HEK293T (cell line): ENCODE data around the gene GTF3C2.

ENCODE experiments used
- ARNT ChIP-seq: fragments of 450-650 bp; IDR thresholded peaks from 2 replicates; pipeline ENCODE4 v1.6.1; 2017; ENCODE audit warnings: mild to moderate bottlenecking
- BHLHE40 ChIP-seq: fragments of 450-650 bp; IDR thresholded peaks from 2 replicates; pipeline ENCODE4 v1.6.1; 2016; ENCODE audit warnings: mild to moderate bottlenecking, moderate library complexity, borderline replicate concordance
- CTBP1 ChIP-seq: fragments of 450-650 bp; IDR thresholded peaks from 2 replicates; pipeline ENCODE4 v1.6.1; 2016; ENCODE audit warnings: borderline replicate concordance
- FOXA1 ChIP-seq: fragments of 450-650 bp; IDR thresholded peaks from 2 replicates; pipeline ENCODE4 v1.6.1; 2016; ENCODE audit warnings: mild to moderate bottlenecking
- FOXK2 ChIP-seq: fragments of 450-650 bp; IDR thresholded peaks from 2 replicates; pipeline ENCODE4 v1.6.1; 2016; ENCODE audit warnings: mild to moderate bottlenecking
- FOXM1 ChIP-seq: fragments of 450-650 bp; IDR thresholded peaks from 2 replicates; pipeline ENCODE4 v1.6.1; 2017; ENCODE audit warnings: mild to moderate bottlenecking, borderline replicate concordance
- L3MBTL2 ChIP-seq: fragments of 450-650 bp; conservative IDR thresholded peaks from 2 replicates; pipeline ENCODE4 v1.6.1; 2016; ENCODE audit warnings: mild to moderate bottlenecking
- LEF1 ChIP-seq: fragments of 450-650 bp; IDR thresholded peaks from 2 replicates; pipeline ENCODE4 v1.6.1; 2017; ENCODE audit warnings: mild to moderate bottlenecking, borderline replicate concordance
- NFRKB ChIP-seq: fragments of 450-650 bp; IDR thresholded peaks from 2 replicates; pipeline ENCODE4 v1.6.1; 2016; ENCODE audit warnings: mild to moderate bottlenecking, moderate library complexity
- PKNOX1 ChIP-seq: fragments of 450-650 bp; IDR thresholded peaks from 2 replicates; pipeline ENCODE4 v1.6.1; 2016
- SP1 ChIP-seq: fragments of 450-650 bp; IDR thresholded peaks from 2 replicates; pipeline ENCODE4 v1.6.1; 2017
- SUZ12 ChIP-seq: fragments of 450-650 bp; IDR thresholded peaks from 2 replicates; pipeline ENCODE4 v1.6.1; 2016; ENCODE audit warnings: mild to moderate bottlenecking
- TARDBP ChIP-seq: fragments of 450-650 bp; IDR thresholded peaks from 2 replicates; pipeline ENCODE4 v1.6.1; 2016
- ZNF384 ChIP-seq: fragments of 450-650 bp; IDR thresholded peaks from 2 replicates; pipeline ENCODE4 v1.6.1; 2016

- TF ChIP-seq SUZ12, result no peak
- no peak for TF ChIP-seq CTBP1
- TF ChIP-seq FOXA1, result no peak
- no peak for TF ChIP-seq SP1
- TF ChIP-seq BHLHE40, result no peak
- TF ChIP-seq FOXK2, result no peak
- TF ChIP-seq TARDBP, result no peak
- TF ChIP-seq ZNF384, result no peak
- TF ChIP-seq LEF1, result no peak
- no peak for TF ChIP-seq ARNT
- TF ChIP-seq FOXM1, result no peak
- TF ChIP-seq PKNOX1, result peak; percentile 57; the same call in 1 of the 2 replicates
- no peak for TF ChIP-seq NFRKB
- no peak for TF ChIP-seq L3MBTL2
These were observed 2.0 kb downstream of the GTF3C2 start for GRCh38 chr2:27354597-27354927.
